ENCODE measurements around the gene IGFN1.
"Not testable (repeated sequence)": the region's sequence is repeated elsewhere in the genome, so short reads cannot be mapped to it uniquely, and the experiment has no call there.

Gene IGFN1

DNA sequence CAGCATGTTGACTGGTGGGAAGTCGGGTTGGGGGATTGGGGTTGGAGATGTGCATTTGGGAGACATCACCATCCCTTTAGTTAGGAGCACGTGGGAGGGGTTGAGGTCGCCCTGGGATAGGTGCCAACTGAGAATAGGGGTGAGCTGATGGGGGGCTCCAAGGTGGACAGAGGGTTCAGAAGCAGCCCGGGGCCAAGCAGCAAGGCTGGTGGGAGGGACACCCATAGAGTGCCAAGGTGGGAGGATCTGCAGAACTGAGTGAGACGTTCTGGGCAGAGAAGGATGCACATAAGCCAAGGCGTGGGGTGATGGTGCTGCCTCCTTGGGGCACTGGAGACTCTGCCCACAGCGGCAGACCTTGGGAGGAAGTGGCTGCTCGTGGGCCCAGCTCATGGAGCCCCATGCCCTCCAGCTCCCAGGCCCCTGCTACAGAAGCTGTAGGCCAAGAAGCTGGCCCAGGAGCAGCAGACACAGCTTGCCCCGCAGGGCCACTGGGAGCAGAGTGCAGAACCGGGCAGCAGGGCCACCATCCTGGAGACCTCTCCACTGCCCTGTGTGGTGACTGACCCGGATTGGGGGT is 61.3 kb downstream of the IGFN1 start:
- no peak for DNase-seq

- DNase-seq, result no peak
Observed at GRCh38 chr1:201252944-201253371, 62.3 kb downstream of the IGFN1 start.

- no peak for DNase-seq
Observed at GRCh38 chr1:201253411-201253810, 62.8 kb downstream of the IGFN1 start.

GRCh38 chr1:201253906-201254624 is 63.4 kb downstream of the IGFN1 start:
- DNase-seq, result no peak

DNA sequence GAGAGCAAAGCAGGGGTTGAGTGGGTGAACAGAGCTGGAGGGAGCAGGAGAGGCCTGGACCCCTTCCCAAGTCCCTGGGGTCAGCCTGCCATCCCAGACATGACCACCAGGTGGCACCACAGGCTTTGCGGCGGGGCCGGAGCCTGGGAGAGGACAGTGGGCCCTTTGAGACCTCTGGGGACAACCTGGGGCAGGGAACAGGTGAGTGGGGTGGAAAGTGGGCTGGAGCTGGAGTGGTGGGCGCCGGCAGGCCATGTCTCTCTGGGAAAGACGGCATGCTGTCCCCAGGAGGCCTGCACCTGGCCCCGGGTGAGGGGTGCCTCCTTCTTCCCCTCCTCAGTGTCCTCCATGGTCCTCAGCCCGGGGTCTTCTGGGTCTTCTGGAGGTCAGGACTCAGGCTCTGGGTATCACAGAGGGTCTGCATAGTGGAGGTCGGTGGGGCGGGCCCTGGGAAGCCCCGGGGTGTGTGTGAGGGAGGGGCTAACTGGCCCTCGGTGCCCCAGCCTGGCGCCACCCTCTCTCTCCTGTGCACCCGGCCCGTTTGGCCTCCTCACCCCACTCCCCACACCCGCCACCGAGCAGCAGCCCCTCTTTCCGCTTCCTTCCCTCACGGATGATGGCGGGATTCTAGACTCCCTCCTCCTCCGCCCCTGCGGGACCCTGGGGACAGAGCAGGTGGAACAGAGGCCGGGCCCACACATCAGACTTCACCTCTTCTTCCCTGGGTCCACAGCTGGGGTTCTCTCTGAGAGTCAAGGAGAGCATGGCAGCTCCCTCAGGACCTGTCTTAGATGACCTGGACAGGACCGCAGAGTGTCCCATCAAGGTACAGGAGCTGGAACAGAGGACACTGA is 64.2 kb downstream of the IGFN1 start:
- DNase-seq, result peak; percentile 58

DNA sequence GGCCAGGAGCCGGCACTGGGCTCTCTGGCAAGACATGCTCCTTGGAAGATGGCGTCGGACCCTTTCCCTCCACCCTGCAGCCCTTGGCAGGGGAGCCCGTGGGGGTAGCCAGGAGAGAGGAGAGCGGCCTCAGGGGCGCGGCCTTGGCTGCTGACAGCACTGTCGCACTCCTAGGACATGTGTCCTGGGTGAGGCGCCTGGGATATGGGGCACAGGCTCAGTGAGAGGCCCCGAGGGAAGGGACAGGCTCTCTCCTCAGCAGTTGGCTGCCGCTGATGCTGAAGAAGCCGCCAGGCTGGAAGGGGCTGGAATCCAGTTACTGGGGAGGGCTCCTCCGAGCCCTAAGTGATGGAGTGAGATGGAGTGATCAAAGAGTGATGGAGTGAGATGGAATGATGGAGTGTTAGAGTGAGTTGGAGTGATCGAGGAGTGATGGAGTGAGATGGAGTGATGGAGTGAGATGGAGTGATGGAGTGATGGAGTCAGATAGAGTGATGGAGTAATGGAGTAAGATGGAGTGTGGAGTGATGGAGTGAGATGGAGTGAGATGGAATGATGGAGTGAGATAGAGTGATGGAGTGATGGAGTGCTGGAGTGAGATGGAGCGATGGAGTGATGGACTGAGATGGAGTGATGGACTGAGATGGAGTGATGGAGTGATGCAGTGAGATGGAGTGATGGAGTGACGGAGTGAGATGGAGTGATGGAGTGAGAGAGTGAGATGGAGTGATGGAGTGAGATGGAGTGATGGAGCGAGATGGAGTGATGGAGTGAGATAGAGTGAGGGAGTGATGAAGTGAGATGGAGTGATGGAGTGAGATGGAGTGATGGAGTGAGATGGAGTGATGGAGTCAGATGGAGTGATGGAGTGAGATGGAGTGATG is 65.1 kb downstream of the IGFN1 start:
- no peak for DNase-seq

GRCh38 chr1:201258132-201258531 is 67.5 kb downstream of the IGFN1 start:
- not testable (repeated sequence) for DNase-seq

GRCh38 chr1:201258763-201259230 is 68.2 kb downstream of the IGFN1 start:
- DNase-seq, result no peak

DNA sequence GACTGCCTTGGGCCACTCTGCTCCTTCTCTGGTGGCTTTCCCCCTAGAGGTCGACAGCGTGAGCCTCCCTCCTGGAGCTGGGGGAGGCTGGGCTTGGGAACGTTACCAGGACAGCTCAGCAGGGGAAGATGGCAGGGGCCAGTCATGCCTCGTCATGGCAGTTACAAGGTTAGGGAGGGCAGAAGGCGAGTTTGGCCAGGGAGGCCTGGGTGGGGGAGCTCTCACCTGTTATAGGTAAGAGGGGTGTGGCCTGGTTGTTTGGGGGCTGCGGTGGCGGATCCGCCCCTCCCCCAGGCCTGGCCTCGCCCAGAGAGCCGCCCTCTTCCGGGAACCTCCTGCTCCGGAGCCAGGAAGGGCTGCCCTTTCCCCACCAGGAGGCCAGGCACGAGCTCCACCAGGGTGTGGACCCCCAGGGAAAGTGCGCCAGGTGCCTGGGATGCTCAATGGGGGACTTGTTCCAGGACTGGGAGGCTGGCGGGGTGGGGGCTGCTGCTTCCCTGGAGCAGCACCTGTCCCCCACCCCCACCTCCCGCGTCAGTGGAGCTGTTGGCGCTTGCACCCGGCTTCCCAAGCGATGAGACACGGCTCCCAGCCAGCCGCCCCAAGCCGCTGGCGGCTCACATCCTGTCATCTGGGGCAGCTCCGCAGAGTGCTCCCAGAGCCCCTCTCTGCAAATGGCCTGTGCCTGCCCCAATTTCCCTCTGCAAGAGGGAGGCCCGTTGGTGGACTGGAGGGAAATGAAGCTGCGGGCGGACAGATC is 69.0 kb downstream of the IGFN1 start:
- DNase-seq, result no peak

DNA sequence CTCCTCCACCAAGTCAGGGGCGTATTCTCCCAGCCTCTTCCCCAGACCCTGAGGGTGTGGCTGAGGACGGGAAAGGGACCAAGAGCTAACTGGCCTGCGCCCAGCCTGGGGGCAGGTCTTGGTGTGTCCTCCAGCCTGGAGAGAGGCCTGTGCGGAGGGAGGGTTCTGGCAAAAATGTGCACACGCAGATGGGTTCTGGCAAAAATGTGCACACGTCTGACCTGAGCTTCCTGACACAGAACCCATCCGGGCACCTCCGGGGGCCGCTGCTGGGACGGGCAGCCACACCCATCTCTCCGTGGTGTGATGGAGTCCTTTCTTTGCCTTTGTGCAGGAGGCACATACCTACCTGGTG is 69.6 kb downstream of the IGFN1 start:
- no peak for DNase-seq

DNA sequence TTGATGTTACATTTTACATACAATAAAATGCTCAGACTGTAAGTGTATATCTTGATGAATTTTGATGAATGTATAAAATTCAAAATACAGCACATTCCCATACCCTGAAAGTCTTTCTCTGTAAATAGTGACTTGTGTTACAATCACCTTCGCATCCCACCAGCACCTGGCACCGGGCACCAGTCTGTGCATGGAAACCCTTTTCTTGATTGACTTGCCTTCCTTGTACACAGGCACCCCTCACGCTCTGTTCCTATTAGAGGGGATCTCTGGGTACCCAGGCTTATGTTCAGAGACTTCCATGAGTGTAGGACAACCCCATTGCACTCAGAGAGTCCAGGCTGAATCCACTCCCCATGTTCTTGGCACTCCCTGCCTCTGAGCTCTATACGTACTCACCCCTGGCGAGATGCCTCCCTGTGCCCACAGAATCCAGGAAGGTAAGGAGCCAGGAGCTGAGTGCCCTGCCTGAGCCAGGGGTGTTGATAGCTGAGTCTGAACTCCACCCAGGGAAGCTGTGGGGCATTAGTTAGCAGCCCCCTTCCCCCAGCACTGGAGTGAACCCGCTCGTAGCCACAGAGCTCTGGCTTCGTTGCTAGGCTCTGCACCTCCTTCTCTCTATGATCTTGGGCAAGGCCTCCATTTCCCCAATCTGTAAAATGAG is 70.2 kb downstream of the IGFN1 start:
- no peak for DNase-seq

DNA sequence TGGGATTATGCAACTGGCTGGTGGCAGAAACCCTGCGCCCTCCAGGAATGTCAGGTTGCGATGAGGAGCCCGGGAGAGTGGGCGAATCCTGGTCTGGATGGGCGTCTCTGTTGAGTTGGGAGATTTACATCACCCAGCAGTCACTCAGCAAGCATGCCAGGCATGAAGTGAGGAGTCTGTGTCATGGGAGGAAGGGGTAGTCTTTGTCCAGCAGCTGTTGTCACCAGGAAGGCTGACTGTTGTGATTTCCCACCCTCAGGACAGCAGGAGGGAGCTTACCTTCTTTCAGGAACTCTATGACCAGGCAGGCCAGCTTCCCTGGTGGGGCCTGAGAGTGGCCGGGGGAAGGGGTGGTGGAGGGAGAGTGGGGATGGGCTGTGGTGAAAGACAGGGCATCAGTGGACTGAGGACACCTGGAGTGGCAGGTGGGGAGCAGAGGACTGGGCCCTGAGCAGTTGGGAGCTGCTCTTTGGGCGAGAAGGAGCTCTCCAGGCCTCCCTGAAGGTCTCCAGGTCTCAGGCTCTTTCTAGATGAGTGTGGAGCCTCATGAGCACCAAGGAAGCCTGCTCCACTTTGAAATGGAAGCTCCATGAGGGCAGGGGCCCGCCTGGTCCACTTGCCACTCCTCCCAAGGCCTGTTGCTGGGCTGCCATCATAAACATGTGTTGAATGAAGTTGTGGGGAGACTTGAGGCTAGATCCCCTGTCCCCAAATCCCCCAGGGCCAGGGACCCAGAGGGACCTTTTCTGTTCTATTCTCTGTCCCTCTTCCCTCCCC is 71.3 kb downstream of the IGFN1 start:
- DNase-seq, result no peak

DNA sequence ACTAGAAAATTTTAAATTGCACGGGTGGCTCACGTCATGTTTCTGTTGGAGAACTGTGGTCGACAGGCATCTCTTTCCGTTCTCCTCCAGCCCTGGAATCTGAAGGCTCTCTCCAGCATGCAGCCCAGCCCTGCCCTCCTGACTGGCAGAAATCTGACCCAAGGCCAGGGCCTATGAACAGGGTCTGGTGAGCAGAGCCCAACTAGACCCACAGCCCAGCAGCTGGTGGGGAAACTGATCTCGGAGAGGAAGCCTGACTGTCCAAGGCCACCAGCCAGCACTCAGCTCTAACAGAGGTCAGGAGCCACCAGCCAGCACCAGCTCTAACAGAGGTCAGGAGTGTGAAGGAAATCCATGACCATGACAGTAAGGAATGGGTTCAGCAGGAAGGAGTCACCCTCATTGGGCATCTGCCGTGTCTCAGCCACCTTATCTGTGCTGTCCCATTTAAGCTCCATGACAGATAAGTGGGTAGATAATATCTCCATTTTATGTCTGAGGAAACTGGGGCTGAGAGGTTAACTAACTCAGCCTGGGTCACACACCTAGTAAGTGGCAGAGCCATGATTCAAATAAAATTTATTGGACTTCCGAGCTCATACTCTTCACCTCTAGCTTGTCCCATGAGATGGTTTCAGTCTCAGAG is 72.5 kb downstream of the IGFN1 start:
- DNase-seq, result no peak

- no peak for DNase-seq
Observed at GRCh38 chr1:201264072-201264471, 73.4 kb downstream of the IGFN1 start.

DNA sequence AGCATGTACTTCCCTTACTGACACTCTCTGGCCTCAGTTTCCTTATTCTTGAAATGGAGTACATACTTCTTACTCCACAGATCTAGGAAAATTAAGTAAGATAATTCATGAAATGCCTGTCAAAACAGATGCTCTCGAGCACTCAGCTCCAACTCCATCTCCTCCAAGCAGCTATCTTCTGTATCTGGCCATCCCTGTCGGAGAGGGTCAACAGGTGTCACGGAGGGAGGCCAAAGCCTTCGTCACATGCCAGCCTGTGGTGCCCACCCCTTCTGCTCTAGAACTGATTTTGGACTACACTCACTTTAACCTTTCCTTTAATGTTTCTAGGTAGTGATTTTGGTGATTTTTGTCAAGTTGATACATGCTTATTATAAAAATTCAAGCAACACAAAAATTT is 73.9 kb downstream of the IGFN1 start:
- DNase-seq, result no peak

GRCh38 chr1:201265756-201266155 is 75.1 kb downstream of the IGFN1 start:
- DNase-seq, result no peak

GRCh38 chr1:201266276-201266675 is 75.7 kb downstream of the IGFN1 start:
- DNase-seq, result no peak

GRCh38 chr1:201266774-201267173 is 76.2 kb downstream of the IGFN1 start:
- no peak for DNase-seq

DNA sequence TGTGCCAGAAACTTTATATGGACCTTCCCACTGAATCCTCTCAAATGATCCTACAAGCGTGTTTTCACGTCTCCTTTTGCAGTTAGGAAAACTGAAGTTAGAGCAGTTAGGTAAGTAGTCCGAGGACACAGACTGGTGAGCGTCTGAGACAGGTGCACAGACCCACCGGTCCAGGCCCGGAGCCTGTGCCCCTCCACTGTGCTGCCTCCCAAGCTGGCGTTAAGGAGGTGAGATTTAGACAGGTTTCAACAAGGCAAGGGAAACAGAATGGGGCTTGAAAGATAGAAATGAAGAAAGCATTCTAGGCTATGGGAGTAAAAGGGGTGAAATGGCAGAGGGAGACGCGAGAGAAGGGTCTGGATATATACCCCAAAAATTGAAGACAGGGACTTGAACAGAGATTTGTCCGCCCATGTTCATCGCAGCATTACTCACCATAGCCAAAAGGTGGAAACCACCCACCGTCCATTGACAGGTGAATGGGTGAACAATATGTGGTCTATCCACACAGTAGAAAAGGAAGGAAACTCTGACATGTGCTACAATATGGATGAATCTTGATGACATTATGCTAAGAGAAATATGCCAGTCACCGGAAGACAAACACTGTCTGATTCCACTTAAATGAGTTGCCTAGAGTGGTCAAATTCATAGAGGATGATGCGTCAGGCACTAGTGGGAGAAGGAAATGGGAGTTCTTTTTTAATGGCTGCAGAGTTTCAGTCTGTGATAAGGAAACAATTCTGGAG is 77.0 kb downstream of the IGFN1 start:
- DNase-seq, result no peak

Data from activated CD4-positive, alpha-beta T cell treated with anti-CD3 and anti-CD28 coated beads, Interleukin-2, amount 50 U/mL, for 16 hours (primary cell).